Panc1 (cell line): Measurements from ENCODE around the gene GREB1L. TPM values are rescaled to one million over a fixed set of nuclear protein-coding genes. Genes with fewer than 3 reads are reported as not detected.

Experiments
- ATAC-seq: fragments of 200-7000 bp; cut with Tn5 transposase; 2 replicates; pipeline ENCODE4 v1.9.1; 2020; ENCODE audit warnings: mild to moderate bottlenecking, moderate library complexity
- BruUV-seq: library from RNA; stranded (reverse); fragments of 400-500 nt; replicated peaks from 2 replicates; lab custom pipeline; 2021; lab: Mats Ljungman, UMichigan
- CTCF ChIA-PET: fragments of 300-600 bp; sonication (Branson Sonifier 250); formaldehyde crosslinking; loops from one replicate; lab custom pipeline; 2022; ENCODE audit warnings: antibody characterized with exemption; lab: Charles Lee
- POLR2A ChIA-PET: fragments of 300-600 bp; sonication (Branson Sonifier 250); formaldehyde crosslinking; loops from one replicate; lab custom pipeline; 2022; ENCODE audit warnings: antibody characterized with exemption; lab: Charles Lee
- DNase-seq: peaks from one replicate; pipeline ENCODE4 v3.0.0-alpha.2; 2010; ENCODE audit warnings: low read depth, low spot score
- H3K27ac ChIP-seq: 2 replicates; pipeline ENCODE4 v1.5.1; 2011; ENCODE audit warnings: mild to moderate bottlenecking, low read length, inconsistent platforms
- H3K27me3 ChIP-seq: fragments of 200-500 bp; sonication (Bioruptor generic); 2 replicates; pipeline ENCODE4 v1.6.0; 2014; ENCODE audit warnings: low read length, inconsistent platforms; ENCODE audit not compliant: control insufficient read depth, insufficient read depth
- H3K36me3 ChIP-seq: fragments of 200-500 bp; sonication (Bioruptor generic); 2 replicates; pipeline ENCODE4 v1.5.1; 2014; ENCODE audit warnings: inconsistent platforms, mild to moderate bottlenecking, low read length, moderate library complexity; ENCODE audit not compliant: control insufficient read depth, insufficient read depth
- H3K4me1 ChIP-seq: 2 replicates; pipeline ENCODE4 v1.5.1; 2011; ENCODE audit warnings: inconsistent platforms, mild to moderate bottlenecking, low read length, moderate library complexity; ENCODE audit not compliant: control insufficient read depth, insufficient read depth
- H3K4me3 ChIP-seq, 2 experiments: 2 replicates each; pipeline ENCODE4 v1.5.1; 2011 to 2012; ENCODE audit warnings: low read depth in 2 of 2, low read length in 2 of 2, mild to moderate bottlenecking in 2 of 2, inconsistent platforms in 1 of 2, moderate library complexity in 1 of 2
- H3K9me3 ChIP-seq: fragments of 200-500 bp; sonication (Bioruptor generic); 2 replicates; pipeline ENCODE4 v1.5.1; 2014; ENCODE audit warnings: low read depth, mild to moderate bottlenecking, inconsistent platforms, low read length, moderate library complexity; ENCODE audit not compliant: control insufficient read depth, insufficient read depth
- POLR2AphosphoS5 ChIP-seq: IDR thresholded peaks from 2 replicates; pipeline ENCODE4 v1.6.1; 2012; ENCODE audit warnings: mild to moderate bottlenecking, low read depth, low read length, moderate library complexity
- SIN3A ChIP-seq: IDR thresholded peaks from 2 replicates; pipeline ENCODE4 v1.6.1; 2012; ENCODE audit warnings: low read depth, mild to moderate bottlenecking, low read length, moderate library complexity, borderline replicate concordance; ENCODE audit not compliant: insufficient read depth
- TCF7L2 ChIP-seq: IDR thresholded peaks from 2 replicates; pipeline ENCODE4 v1.6.1; 2011; ENCODE audit warnings: mild to moderate bottlenecking, low read depth, low read length, inconsistent platforms
- in situ Hi-C: cut with HindIII; loops from 2 replicates; pipeline ENCODE4 v1.10.0; 2016; ENCODE audit warnings: low sequenced_read_pairs, low pct_unique_long_range_greater_than_20kb
- intact Hi-C: fragments of 100-400 bp; cut with micrococcal nuclease; formaldehyde crosslinking; loops from one replicate; pipeline ENCODE4 v1.10.0; 2022; ENCODE audit not compliant: unreplicated experiment
- total RNA-seq: library from RNA; stranded (reverse); gene quantifications from one replicate; pipeline ENCODE4 v1.2.1, GENCODE V29; 2021; ENCODE audit not compliant: unreplicated experiment
- TF ChIP-seq, protein P1 (sequence below), 2 experiments: IDR thresholded peaks; 2 replicates each; pipeline ENCODE4 v1.6.1; 2011 to 2012; ENCODE audit warnings: low read depth in 2 of 2, control low read depth in 1 of 2, low read length in 1 of 2, mild to moderate bottlenecking in 1 of 2, moderate library complexity in 1 of 2; ENCODE audit not compliant: insufficient read depth in 1 of 2
- TF ChIP-seq, protein P2 (sequence below): fragments of 450-650 bp; IDR thresholded peaks from 2 replicates; pipeline ENCODE4 v1.5.1; 2017; ENCODE audit warnings: mild to moderate bottlenecking

The GREB1L gene
- total RNA-seq, 1 experiment from 2014 or later: 11.0 TPM

DNA sequence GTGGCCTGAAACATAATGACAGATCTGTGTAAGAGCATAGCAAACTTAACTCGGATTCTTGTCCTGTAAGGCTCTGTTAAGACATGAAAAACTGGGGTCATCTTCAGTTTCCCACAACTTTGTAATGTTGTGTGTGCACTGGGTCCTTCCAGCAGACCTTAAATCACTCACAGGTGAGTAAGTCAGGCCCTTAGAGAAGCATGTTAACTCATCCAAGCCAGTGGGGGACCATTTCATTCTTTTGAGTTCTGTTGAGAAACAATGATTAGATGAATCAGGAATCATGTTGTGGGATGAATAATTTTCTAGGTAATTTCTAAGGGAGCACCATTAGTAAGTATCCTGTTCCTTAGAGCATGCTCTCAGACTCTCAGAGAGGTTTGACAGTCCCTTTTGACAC is 191.4 kb downstream of the GREB1L start:
- H3K9me3 ChIP-seq: no peaks in the 10 kb centered on the region
- no peaks in the 10 kb centered on the region for H3K27me3 ChIP-seq
- H3K27ac ChIP-seq: no peak overlapping the region
- intact Hi-C loops: no loop called here
- POLR2A ChIA-PET: no interaction called here
- CTCF ChIA-PET: no interaction called here
- TF ChIP-seq TCF7L2 (no peak), POLR2AphosphoS5 (no peak), SIN3A (no peak)
- TF ChIP-seq, protein P1, sequence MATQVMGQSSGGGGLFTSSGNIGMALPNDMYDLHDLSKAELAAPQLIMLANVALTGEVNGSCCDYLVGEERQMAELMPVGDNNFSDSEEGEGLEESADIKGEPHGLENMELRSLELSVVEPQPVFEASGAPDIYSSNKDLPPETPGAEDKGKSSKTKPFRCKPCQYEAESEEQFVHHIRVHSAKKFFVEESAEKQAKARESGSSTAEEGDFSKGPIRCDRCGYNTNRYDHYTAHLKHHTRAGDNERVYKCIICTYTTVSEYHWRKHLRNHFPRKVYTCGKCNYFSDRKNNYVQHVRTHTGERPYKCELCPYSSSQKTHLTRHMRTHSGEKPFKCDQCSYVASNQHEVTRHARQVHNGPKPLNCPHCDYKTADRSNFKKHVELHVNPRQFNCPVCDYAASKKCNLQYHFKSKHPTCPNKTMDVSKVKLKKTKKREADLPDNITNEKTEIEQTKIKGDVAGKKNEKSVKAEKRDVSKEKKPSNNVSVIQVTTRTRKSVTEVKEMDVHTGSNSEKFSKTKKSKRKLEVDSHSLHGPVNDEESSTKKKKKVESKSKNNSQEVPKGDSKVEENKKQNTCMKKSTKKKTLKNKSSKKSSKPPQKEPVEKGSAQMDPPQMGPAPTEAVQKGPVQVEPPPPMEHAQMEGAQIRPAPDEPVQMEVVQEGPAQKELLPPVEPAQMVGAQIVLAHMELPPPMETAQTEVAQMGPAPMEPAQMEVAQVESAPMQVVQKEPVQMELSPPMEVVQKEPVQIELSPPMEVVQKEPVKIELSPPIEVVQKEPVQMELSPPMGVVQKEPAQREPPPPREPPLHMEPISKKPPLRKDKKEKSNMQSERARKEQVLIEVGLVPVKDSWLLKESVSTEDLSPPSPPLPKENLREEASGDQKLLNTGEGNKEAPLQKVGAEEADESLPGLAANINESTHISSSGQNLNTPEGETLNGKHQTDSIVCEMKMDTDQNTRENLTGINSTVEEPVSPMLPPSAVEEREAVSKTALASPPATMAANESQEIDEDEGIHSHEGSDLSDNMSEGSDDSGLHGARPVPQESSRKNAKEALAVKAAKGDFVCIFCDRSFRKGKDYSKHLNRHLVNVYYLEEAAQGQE (IDR thresholded peaks at IDR 0.05; ENCODE audit: insufficient read depth in 1 of 2, low read depth in 2 of 2, low read length in 1 of 2): no peak
- TF ChIP-seq, protein P2, sequence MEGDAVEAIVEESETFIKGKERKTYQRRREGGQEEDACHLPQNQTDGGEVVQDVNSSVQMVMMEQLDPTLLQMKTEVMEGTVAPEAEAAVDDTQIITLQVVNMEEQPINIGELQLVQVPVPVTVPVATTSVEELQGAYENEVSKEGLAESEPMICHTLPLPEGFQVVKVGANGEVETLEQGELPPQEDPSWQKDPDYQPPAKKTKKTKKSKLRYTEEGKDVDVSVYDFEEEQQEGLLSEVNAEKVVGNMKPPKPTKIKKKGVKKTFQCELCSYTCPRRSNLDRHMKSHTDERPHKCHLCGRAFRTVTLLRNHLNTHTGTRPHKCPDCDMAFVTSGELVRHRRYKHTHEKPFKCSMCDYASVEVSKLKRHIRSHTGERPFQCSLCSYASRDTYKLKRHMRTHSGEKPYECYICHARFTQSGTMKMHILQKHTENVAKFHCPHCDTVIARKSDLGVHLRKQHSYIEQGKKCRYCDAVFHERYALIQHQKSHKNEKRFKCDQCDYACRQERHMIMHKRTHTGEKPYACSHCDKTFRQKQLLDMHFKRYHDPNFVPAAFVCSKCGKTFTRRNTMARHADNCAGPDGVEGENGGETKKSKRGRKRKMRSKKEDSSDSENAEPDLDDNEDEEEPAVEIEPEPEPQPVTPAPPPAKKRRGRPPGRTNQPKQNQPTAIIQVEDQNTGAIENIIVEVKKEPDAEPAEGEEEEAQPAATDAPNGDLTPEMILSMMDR: no peak
- no TSS peak for BruUV-seq
- DNase-seq (no peak), ATAC-seq (no peak)
- no peaks in the 10 kb centered on the region for H3K4me1 ChIP-seq
- in situ Hi-C loops: no loop called here
- no peaks in the 10 kb centered on the region for H3K36me3 ChIP-seq
- no peak overlapping the region for H3K4me3 ChIP-seq

DNA sequence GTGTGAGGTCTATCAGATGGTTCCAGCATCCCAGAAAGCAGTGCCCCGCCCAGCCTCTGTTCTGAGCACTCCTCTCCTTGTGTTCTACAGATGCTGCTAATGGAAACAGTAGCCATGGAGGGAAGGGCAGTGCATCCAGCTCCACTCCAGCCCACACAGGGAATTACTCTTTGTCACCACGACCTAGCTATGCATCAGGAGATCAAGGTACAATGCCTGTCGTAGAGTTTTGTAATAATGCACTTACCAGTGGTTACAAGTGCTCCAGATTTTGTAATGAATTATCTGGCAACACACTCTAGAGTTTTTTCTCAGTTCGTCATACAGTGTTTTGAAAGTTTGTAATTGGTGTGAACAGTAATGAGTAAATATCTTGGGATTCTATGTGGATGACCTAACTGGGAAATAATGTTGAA is 197.4 kb downstream of the GREB1L start:
- Histone ChIP-seq H3K4me1 (no peaks in the 10 kb centered on the region), H3K4me3 (no peak overlapping the region), H3K27me3 (no peaks in the 10 kb centered on the region), H3K9me3 (no peaks in the 10 kb centered on the region), H3K27ac (no peak overlapping the region), H3K36me3 (no peaks in the 10 kb centered on the region)
- BruUV-seq: no TSS peak
- TF ChIP-seq, protein P1 (IDR thresholded peaks at IDR 0.05; ENCODE audit: insufficient read depth in 1 of 2, low read depth in 2 of 2, low read length in 1 of 2): no peak
- TF ChIP-seq SIN3A: no peak
- DNase-seq (peak; percentile 56), ATAC-seq (no peak)
- in situ Hi-C loops (no loop called here), intact Hi-C loops (no loop called here)
- ChIA-PET CTCF (no interaction called here), POLR2A (no interaction called here)
